ENCODE measurements around the gene TFF1.

DNA sequence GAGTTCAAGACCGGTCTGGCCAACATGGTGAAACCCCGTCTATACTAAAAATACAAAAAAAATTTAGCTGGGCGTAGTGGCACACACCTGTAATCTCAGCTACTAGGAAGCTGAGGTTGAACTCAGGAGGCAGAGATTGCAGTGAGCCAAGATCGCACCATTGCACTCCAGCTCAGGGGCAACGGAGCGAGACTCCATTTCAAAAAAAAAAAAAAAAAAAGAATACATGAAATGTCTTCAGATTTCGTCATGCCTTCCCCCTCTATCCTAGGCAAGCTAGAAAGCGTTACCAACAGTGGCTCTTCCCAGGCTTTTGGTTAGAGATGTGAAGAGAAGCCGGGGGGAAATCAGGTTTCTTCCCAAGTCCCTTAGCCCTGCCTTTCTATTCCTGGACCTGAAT lies 3.6 kb downstream of the TFF1 start:
- TF ChIP-seq, protein P1, sequence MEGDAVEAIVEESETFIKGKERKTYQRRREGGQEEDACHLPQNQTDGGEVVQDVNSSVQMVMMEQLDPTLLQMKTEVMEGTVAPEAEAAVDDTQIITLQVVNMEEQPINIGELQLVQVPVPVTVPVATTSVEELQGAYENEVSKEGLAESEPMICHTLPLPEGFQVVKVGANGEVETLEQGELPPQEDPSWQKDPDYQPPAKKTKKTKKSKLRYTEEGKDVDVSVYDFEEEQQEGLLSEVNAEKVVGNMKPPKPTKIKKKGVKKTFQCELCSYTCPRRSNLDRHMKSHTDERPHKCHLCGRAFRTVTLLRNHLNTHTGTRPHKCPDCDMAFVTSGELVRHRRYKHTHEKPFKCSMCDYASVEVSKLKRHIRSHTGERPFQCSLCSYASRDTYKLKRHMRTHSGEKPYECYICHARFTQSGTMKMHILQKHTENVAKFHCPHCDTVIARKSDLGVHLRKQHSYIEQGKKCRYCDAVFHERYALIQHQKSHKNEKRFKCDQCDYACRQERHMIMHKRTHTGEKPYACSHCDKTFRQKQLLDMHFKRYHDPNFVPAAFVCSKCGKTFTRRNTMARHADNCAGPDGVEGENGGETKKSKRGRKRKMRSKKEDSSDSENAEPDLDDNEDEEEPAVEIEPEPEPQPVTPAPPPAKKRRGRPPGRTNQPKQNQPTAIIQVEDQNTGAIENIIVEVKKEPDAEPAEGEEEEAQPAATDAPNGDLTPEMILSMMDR (conservative IDR thresholded peaks at IDR 0.05; ENCODE audit: low read depth, low read length): no peak
- no peak for TF ChIP-seq EZH2 (IDR thresholded peaks at IDR 0.05; ENCODE audit: low read length, unreplicated experiment)
- TF ChIP-seq EZH2phosphoT487 (IDR thresholded peaks at IDR 0.05; ENCODE audit: borderline replicate concordance, low read length): no peak

All from PC-3 (cell line).